CD4-positive, alpha-beta T cell (primary cell): Measurements from ENCODE around the gene MACC1. TPM values are rescaled to one million over a fixed set of nuclear protein-coding genes. Genes with fewer than 3 reads are reported as not detected.

ENCODE experiments used
- ATAC-seq: fragments of 200-7000 bp; cut with Tn5 transposase; one replicate; pipeline ENCODE4 v1.10.0; 2022; ENCODE audit warnings: mild to moderate bottlenecking; ENCODE audit not compliant: poor library complexity
- CTCF ChIA-PET: fragments of 350-600 bp; sonication (Branson Sonifier 250); formaldehyde crosslinking; loops from one replicate; lab custom pipeline; 2021; ENCODE audit warnings: antibody characterized with exemption, inconsistent platforms; lab: Charles Lee
- POLR2A ChIA-PET: fragments of 350-600 bp; sonication (Branson Sonifier 250); formaldehyde crosslinking; loops from one replicate; lab custom pipeline; 2021; ENCODE audit warnings: antibody characterized with exemption, inconsistent platforms; lab: Charles Lee
- DNase-seq, 14 experiments: peaks; one replicate each; pipeline ENCODE4 v3.0.0-alpha.2; 2013 to 2020; ENCODE audit warnings: mixed read lengths in 2 of 14
- H3K27ac ChIP-seq, 2 donors: one replicate each; pipeline versions ENCODE4 v1.5.1 to v1.7.0; 2013; ENCODE audit warnings: low read length in 2 of 2, low read depth in 1 of 2, mild to moderate bottlenecking in 1 of 2
- H3K27me3 ChIP-seq, 2 experiments: 1 replicate in 1 of 2; 2 replicates in 1 of 2; pipeline versions ENCODE4 v1.6.1 to v1.7.0; 2013; ENCODE audit warnings: low read length in 2 of 2, control low read depth in 1 of 2, mild to moderate bottlenecking in 1 of 2, moderate library complexity in 1 of 2; ENCODE audit not compliant: insufficient read depth in 2 of 2, control insufficient read depth in 1 of 2
- H3K36me3 ChIP-seq: one replicate; pipeline ENCODE4 v1.6.1; 2013; ENCODE audit warnings: low read length, control low read depth; ENCODE audit not compliant: insufficient read depth
- H3K4me1 ChIP-seq: one replicate; pipeline ENCODE4 v1.6.1; 2013; ENCODE audit warnings: low read length, control low read depth; ENCODE audit not compliant: insufficient read depth
- H3K4me3 ChIP-seq: one replicate; pipeline ENCODE4 v1.5.1; 2013; ENCODE audit warnings: mild to moderate bottlenecking, low read length, moderate library complexity
- H3K9me3 ChIP-seq, 2 experiments: 1 replicate in 1 of 2; 2 replicates in 1 of 2; pipeline versions ENCODE4 v1.6.1 to v1.7.0; 2013; ENCODE audit warnings: low read length in 2 of 2, mild to moderate bottlenecking in 2 of 2, control low read depth in 1 of 2, moderate library complexity in 1 of 2; ENCODE audit not compliant: control insufficient read depth in 1 of 2, insufficient read depth in 1 of 2
- H3K27ac Mint-ChIP-seq: one replicate; pipeline ENCODE4 v1.8.0; 2020; ENCODE audit warnings: mixed read lengths
- H3K27me3 Mint-ChIP-seq: one replicate; pipeline ENCODE4 v1.8.0; 2021; ENCODE audit warnings: mixed read lengths
- H3K36me3 Mint-ChIP-seq: one replicate; pipeline ENCODE4 v1.8.0; 2021; ENCODE audit warnings: low read depth, mixed read lengths
- H3K4me1 Mint-ChIP-seq: one replicate; pipeline ENCODE4 v1.8.0; 2021; ENCODE audit warnings: low read depth, mixed read lengths
- H3K4me3 Mint-ChIP-seq: one replicate; pipeline ENCODE4 v1.8.0; 2020; ENCODE audit warnings: mild to moderate bottlenecking, mixed read lengths
- H3K9me3 Mint-ChIP-seq: one replicate; pipeline ENCODE4 v1.8.0; 2020; ENCODE audit warnings: mixed read lengths
- intact Hi-C, 2 experiments: fragments of 100-400 bp; cut with DNase I in 1 of 2; cut with micrococcal nuclease in 1 of 2; formaldehyde crosslinking; loops; one replicate each; pipeline versions ENCODE4 v1.15.1 to v1.9.0; 2023 to 2025; cut with DNase I, micrococcal nuclease
- total RNA-seq, 174 experiments: library from RNA in 2 of 174; stranded (reverse) in 2 of 174; gene quantifications; one replicate each; pipeline ENCODE4 v1.2.3 and lab custom pipeline; 2021 to 2026
- TF ChIP-seq, protein P1 (sequence below): fragments of 200-600 bp; IDR thresholded peaks from one replicate; pipeline ENCODE4 v1.8.0; 2022; ENCODE audit warnings: antibody characterized with exemption, mild to moderate bottlenecking

MACC1 gene
- total RNA-seq, 2 experiments from 2014 or later = 0.05 to 0.14 TPM

DNA sequence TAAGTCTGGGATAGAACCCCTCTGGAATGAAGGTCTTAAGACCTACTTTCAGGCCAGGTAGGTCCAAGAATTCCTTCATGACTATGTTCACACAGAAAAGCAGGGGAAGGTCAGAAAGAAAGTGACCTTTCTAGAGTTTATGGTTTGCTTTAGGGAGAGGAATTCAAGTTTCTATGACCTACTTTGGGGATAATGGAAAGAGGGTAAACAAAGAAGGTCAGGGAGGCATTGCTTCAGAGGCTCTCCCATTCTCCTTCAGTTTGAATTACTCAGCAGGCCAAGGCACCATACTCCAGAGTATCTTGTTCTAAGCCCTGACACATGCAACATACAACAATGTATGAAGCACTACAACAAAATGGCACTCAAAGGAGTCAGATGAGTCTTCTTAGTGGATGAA lies 11.5 kb upstream of the MACC1 start:
- intact Hi-C loops = no loop called here
- no peaks in the 10 kb centered on the region for H3K9me3 ChIP-seq
- no peak overlapping the region for H3K27ac ChIP-seq
- ATAC-seq (no peak), DNase-seq (no peak)
- H3K27me3 Mint-ChIP-seq = no peaks in the 10 kb centered on the region
- no peak overlapping the region for H3K4me3 Mint-ChIP-seq
- no peak overlapping the region for H3K27ac Mint-ChIP-seq
- CTCF ChIA-PET = no interaction called here
- POLR2A ChIA-PET = no interaction called here
- TF ChIP-seq, protein P1, sequence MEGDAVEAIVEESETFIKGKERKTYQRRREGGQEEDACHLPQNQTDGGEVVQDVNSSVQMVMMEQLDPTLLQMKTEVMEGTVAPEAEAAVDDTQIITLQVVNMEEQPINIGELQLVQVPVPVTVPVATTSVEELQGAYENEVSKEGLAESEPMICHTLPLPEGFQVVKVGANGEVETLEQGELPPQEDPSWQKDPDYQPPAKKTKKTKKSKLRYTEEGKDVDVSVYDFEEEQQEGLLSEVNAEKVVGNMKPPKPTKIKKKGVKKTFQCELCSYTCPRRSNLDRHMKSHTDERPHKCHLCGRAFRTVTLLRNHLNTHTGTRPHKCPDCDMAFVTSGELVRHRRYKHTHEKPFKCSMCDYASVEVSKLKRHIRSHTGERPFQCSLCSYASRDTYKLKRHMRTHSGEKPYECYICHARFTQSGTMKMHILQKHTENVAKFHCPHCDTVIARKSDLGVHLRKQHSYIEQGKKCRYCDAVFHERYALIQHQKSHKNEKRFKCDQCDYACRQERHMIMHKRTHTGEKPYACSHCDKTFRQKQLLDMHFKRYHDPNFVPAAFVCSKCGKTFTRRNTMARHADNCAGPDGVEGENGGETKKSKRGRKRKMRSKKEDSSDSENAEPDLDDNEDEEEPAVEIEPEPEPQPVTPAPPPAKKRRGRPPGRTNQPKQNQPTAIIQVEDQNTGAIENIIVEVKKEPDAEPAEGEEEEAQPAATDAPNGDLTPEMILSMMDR = no peak
- H3K27me3 ChIP-seq = no peaks in the 10 kb centered on the region
- H3K4me3 ChIP-seq = no peak overlapping the region
- no peaks in the 10 kb centered on the region for H3K9me3 Mint-ChIP-seq
- H3K36me3 Mint-ChIP-seq = no peaks in the 10 kb centered on the region
- H3K36me3 ChIP-seq = no peaks in the 10 kb centered on the region
- H3K4me1 ChIP-seq = no peaks in the 10 kb centered on the region
- no peaks in the 10 kb centered on the region for H3K4me1 Mint-ChIP-seq

DNA sequence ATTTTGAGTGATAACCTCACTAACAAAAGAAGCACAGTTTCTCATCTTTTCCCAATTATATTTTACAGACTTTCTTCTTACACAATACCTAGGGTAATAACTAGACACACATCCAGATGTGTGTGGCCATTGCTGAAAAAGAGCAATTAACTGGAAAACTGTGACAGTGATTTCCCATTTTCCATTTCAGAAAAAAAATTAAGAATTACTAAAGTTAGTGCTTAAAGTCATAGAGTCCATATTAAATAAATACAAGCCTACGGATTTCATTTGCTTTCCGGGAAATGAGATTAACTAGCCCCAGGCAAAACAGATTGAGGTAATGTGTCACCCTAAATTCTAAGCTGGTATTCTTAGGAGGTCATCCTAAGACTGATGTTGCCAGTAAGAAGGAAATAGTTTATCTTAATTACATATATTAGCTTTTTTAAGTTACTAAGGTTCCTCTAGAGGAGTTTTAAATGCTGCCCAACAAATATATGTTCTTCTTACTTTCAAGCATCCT lies 10.2 kb upstream of the MACC1 start:
- Mint-ChIP-seq H3K27ac (no peak overlapping the region), H3K9me3 (no peaks in the 10 kb centered on the region), H3K27me3 (no peaks in the 10 kb centered on the region), H3K4me3 (no peak overlapping the region), H3K4me1 (no peaks in the 10 kb centered on the region), H3K36me3 (no peaks in the 10 kb centered on the region)
- ChIA-PET POLR2A (no interaction called here), CTCF (no interaction called here)
- Histone ChIP-seq H3K4me3 (no peak overlapping the region), H3K9me3 (no peaks in the 10 kb centered on the region), H3K36me3 (no peaks in the 10 kb centered on the region), H3K27ac (no peak overlapping the region), H3K27me3 (no peaks in the 10 kb centered on the region), H3K4me1 (no peaks in the 10 kb centered on the region)
- intact Hi-C loops = no loop called here
- TF ChIP-seq, protein P1 = no peak
- DNase-seq = no peak
- no peak for ATAC-seq

DNA sequence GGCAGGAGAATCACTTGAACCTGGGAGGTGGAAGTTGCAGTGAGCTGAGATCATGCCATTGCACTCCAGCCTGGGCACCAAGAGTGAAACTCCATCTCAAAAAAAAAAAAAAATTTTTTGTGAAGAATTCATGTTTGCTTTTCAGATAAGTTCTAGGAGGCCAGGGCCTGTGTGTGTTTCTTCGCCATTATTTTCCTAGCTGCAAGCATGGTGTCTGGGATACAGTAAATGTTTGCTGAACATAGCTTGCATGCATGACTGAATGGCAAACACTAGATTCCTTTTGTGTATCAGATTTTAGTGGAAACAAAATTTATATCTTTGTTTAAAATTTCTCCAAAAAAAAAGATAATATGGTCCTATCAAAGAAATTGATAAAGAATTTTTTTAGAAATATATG lies 9.7 kb upstream of the MACC1 start:
- intact Hi-C loops = no loop called here
- no peaks in the 10 kb centered on the region for H3K27me3 Mint-ChIP-seq

More for the DNA sequence above, 9.7 kb upstream of the MACC1 start:
- POLR2A ChIA-PET = no interaction called here
- DNase-seq (no peak), ATAC-seq (no peak)
- Histone ChIP-seq H3K9me3 (no peaks in the 10 kb centered on the region), H3K27ac (no peak overlapping the region), H3K4me3 (no peak overlapping the region), H3K27me3 (no peaks in the 10 kb centered on the region), H3K4me1 (no peaks in the 10 kb centered on the region), H3K36me3 (no peaks in the 10 kb centered on the region)
- H3K4me3 Mint-ChIP-seq = no peak overlapping the region
- no peak overlapping the region for H3K27ac Mint-ChIP-seq
- H3K4me1 Mint-ChIP-seq = no peaks in the 10 kb centered on the region
- TF ChIP-seq, protein P1 = no peak
- no peaks in the 10 kb centered on the region for H3K36me3 Mint-ChIP-seq
- CTCF ChIA-PET = no interaction called here
- no peaks in the 10 kb centered on the region for H3K9me3 Mint-ChIP-seq
